ENCODE measurements around the gene RBMXL3.

- TF ChIP-seq CTCF (IDR thresholded peaks at IDR 0.05; ENCODE audit: insufficient read depth, low read length, poor library complexity, severe bottlenecking): no peak
- TF ChIP-seq EZH2phosphoT487 (conservative IDR thresholded peaks at IDR 0.05; ENCODE audit: low read length): no peak
These were observed 45.3 kb downstream of the RBMXL3 start for GRCh38 chrX:115234461-115234860.
